ENCODE data around the gene MATN1. TPM values are rescaled to one million over a fixed set of nuclear protein-coding genes. Genes with fewer than 3 reads are reported as not detected.
A peak's percentile ranks its signal among the peaks of the same experiment; 100 is the strongest.

The MATN1 gene
- total RNA-seq, 1 experiment from 2014 or later = not detected

- no peak for DNase-seq (ENCODE audit: low spot score)
Measured at GRCh38 chr1:30684259-30684658, 39.1 kb downstream of the MATN1 start.

- DNase-seq (ENCODE audit: low spot score) = no peak
Measured at GRCh38 chr1:30683699-30684098, 39.7 kb downstream of the MATN1 start.

GRCh38 chr1:30682396-30683275 is 40.7 kb downstream of the MATN1 start:
- DNase-seq (ENCODE audit: low spot score) = no peak

GRCh38 chr1:30681782-30682181 is 41.6 kb downstream of the MATN1 start:
- DNase-seq (ENCODE audit: low spot score) = no peak

- DNase-seq (ENCODE audit: low spot score) = no peak
Measured at GRCh38 chr1:30680879-30681278, 42.5 kb downstream of the MATN1 start.

GRCh38 chr1:30680429-30680828 is 43.0 kb downstream of the MATN1 start:
- no peak for DNase-seq (ENCODE audit: low spot score)

- no peak for DNase-seq (ENCODE audit: low spot score)
Measured at GRCh38 chr1:30679976-30680305, 43.4 kb downstream of the MATN1 start.

- no peak for DNase-seq (ENCODE audit: low spot score)
Measured at GRCh38 chr1:30679201-30679975, 44.0 kb downstream of the MATN1 start.

GRCh38 chr1:30678209-30678608 is 45.2 kb downstream of the MATN1 start:
- no peak for DNase-seq (ENCODE audit: low spot score)

GRCh38 chr1:30677471-30677870 is 45.9 kb downstream of the MATN1 start:
- no peak for DNase-seq (ENCODE audit: low spot score)

- no peak for DNase-seq (ENCODE audit: low spot score)
Measured at GRCh38 chr1:30675761-30676160, 47.6 kb downstream of the MATN1 start.

- DNase-seq (ENCODE audit: low spot score) = no peak
Measured at GRCh38 chr1:30675289-30675688, 48.1 kb downstream of the MATN1 start.

GRCh38 chr1:30673395-30673794 is 50.0 kb downstream of the MATN1 start:
- DNase-seq (ENCODE audit: low spot score) = no peak

GRCh38 chr1:30672661-30673060 is 50.7 kb downstream of the MATN1 start:
- no peak for DNase-seq (ENCODE audit: low spot score)

GRCh38 chr1:30670240-30671060 is 52.9 kb downstream of the MATN1 start:
- DNase-seq (ENCODE audit: low spot score) = no peak

GRCh38 chr1:30668546-30669327 is 54.6 kb downstream of the MATN1 start:
- no peak for DNase-seq (ENCODE audit: low spot score)

GRCh38 chr1:30668024-30668423 is 55.4 kb downstream of the MATN1 start:
- peak; percentile 62 for DNase-seq (ENCODE audit: low spot score)

- no peak for DNase-seq (ENCODE audit: low spot score)
Measured at GRCh38 chr1:30666756-30667273, 56.6 kb downstream of the MATN1 start.

GRCh38 chr1:30665216-30666010 is 58.0 kb downstream of the MATN1 start:
- DNase-seq (ENCODE audit: low spot score) = no peak

- DNase-seq (ENCODE audit: low spot score) = no peak
Measured at GRCh38 chr1:30664103-30664755, 59.2 kb downstream of the MATN1 start.
